ENCODE data around the gene GABBR2.

- TF ChIP-seq CTCF (IDR thresholded peaks at IDR 0.05) (no peak), POLR2AphosphoS5 (IDR thresholded peaks at IDR 0.05) (no peak), POLR2A (IDR thresholded peaks at IDR 0.05) (no peak)
Measured at GRCh38 chr9:98532574-98532973, 176.2 kb downstream of the GABBR2 start.

Measured in breast epithelium (tissue), 3 donors.